Kidney tubule cell (primary cell): Measurements from ENCODE around the gene CEMIP2.
"Not testable (repeated sequence)": the region's sequence is repeated elsewhere in the genome, so short reads cannot be mapped to it uniquely, and the experiment has no call there.

ENCODE experiments used
- DNase-seq: peaks from one replicate; pipeline ENCODE4 v3.0.0-alpha.2; 2018; ENCODE audit warnings: low spot score

Gene CEMIP2

GRCh38 chr9:71768388-71769174, at the start of gene CEMIP2:
TSS of gene CEMIP2 (minus strand) at chr9:71768513. CDS start at chr9:71750373, 18,140 bp downstream.
- peak; percentile 94 for DNase-seq

GRCh38 chr9:71816916-71817451, 48.7 kb upstream of the CEMIP2 start:
- DNase-seq = peak; percentile 37

GRCh38 chr9:71814815-71815214, 46.5 kb upstream of the CEMIP2 start:
- DNase-seq = no peak

GRCh38 chr9:71814226-71814625, 45.9 kb upstream of the CEMIP2 start:
- DNase-seq = peak; percentile 29

GRCh38 chr9:71812385-71812784, 44.1 kb upstream of the CEMIP2 start:
- no peak for DNase-seq

GRCh38 chr9:71808068-71808467, 39.8 kb upstream of the CEMIP2 start:
- DNase-seq = no peak

- peak; percentile 85 for DNase-seq
Observed at GRCh38 chr9:71806901-71807307, 38.6 kb upstream of the CEMIP2 start.

GRCh38 chr9:71805096-71805495, 36.8 kb upstream of the CEMIP2 start:
- not testable (repeated sequence) for DNase-seq

- DNase-seq = no peak
Observed at GRCh38 chr9:71801826-71802225, 33.5 kb upstream of the CEMIP2 start.

- DNase-seq = peak; percentile 83
Observed at GRCh38 chr9:71797266-71797665, 29.0 kb upstream of the CEMIP2 start.

- DNase-seq = peak; percentile 75
Observed at GRCh38 chr9:71796100-71796767, 27.9 kb upstream of the CEMIP2 start.

- peak; percentile 74 for DNase-seq
Observed at GRCh38 chr9:71795097-71795813, 26.9 kb upstream of the CEMIP2 start.

- DNase-seq = peak; percentile 94
Observed at GRCh38 chr9:71793386-71794105, 25.2 kb upstream of the CEMIP2 start.

GRCh38 chr9:71791875-71792274, 23.6 kb upstream of the CEMIP2 start:
- peak; percentile 94 for DNase-seq

GRCh38 chr9:71790296-71790695, 22.0 kb upstream of the CEMIP2 start:
- DNase-seq = no peak

GRCh38 chr9:71783120-71783523, 14.8 kb upstream of the CEMIP2 start:
- peak; percentile 51 for DNase-seq

- no peak for DNase-seq
Observed at GRCh38 chr9:71781391-71781790, 13.1 kb upstream of the CEMIP2 start.

- DNase-seq = no peak
Observed at GRCh38 chr9:71780953-71781352, 12.6 kb upstream of the CEMIP2 start.

GRCh38 chr9:71778085-71778484, 9.8 kb upstream of the CEMIP2 start:
- DNase-seq = no peak

- no peak for DNase-seq
Observed at GRCh38 chr9:71774920-71775319, 6.6 kb upstream of the CEMIP2 start.

GRCh38 chr9:71772726-71773125, 4.4 kb upstream of the CEMIP2 start:
- no peak for DNase-seq

GRCh38 chr9:71770170-71770569, 1.9 kb upstream of the CEMIP2 start:
- DNase-seq = no peak
